ENCODE data around the gene FREM1.

- TF ChIP-seq CTCF (IDR thresholded peaks at IDR 0.05) (no peak), POLR2A (IDR thresholded peaks at IDR 0.05) (no peak)
These were observed 1.0 kb downstream of the FREM1 start for GRCh38 chr9:14909181-14909580.
